ENCODE measurements around the gene CDC5L. TPM values are rescaled to one million over a fixed set of nuclear protein-coding genes. Genes with fewer than 3 reads are reported as not detected.

The CDC5L gene
- polyA plus RNA-seq, 1 donor (not counting 4 experiments of a cell fraction or from before 2014, with no cell fraction given): 16.6 TPM

GRCh38 chr6:44399991-44400390, 12.5 kb downstream of the CDC5L start:
- no peak overlapping the region for H3K9ac ChIP-seq (ENCODE audit: control insufficient read depth, extremely low read depth, insufficient read depth, low read length)
- no peak overlapping the region for H3K27ac ChIP-seq (ENCODE audit: control insufficient read depth, insufficient read depth, low read length)
- dilution Hi-C loops (cut with MboI; ENCODE audit: extremely low pct_ligation_motif_present, low sequenced_read_pairs): no loop called here
- H4K20me1 ChIP-seq (ENCODE audit: control insufficient read depth, extremely low read depth, insufficient read depth, low read length): no peaks in the 10 kb centered on the region
- H3K4me3 ChIP-seq (ENCODE audit: control insufficient read depth in 2 of 3, extremely low read depth in 1 of 3, insufficient read depth in 2 of 3, low read depth in 1 of 3, low read length in 3 of 3): no peak overlapping the region
- H3K27me3 ChIP-seq (ENCODE audit: control insufficient read depth, extremely low read depth, insufficient read depth, low read length): no peaks in the 10 kb centered on the region
- H3K4me2 ChIP-seq (ENCODE audit: control insufficient read depth, extremely low read depth, insufficient read depth, low read depth, low read length): no peak overlapping the region
- FAIRE-seq (no peak), DNase-seq (ENCODE audit: low read depth, low spot score) (no peak)
- H2AFZ ChIP-seq (ENCODE audit: control insufficient read depth, low read length): no peak overlapping the region
- no peak for TF ChIP-seq EZH2 (IDR thresholded peaks at IDR 0.05; ENCODE audit: low read length)
- TF ChIP-seq, protein P1, sequence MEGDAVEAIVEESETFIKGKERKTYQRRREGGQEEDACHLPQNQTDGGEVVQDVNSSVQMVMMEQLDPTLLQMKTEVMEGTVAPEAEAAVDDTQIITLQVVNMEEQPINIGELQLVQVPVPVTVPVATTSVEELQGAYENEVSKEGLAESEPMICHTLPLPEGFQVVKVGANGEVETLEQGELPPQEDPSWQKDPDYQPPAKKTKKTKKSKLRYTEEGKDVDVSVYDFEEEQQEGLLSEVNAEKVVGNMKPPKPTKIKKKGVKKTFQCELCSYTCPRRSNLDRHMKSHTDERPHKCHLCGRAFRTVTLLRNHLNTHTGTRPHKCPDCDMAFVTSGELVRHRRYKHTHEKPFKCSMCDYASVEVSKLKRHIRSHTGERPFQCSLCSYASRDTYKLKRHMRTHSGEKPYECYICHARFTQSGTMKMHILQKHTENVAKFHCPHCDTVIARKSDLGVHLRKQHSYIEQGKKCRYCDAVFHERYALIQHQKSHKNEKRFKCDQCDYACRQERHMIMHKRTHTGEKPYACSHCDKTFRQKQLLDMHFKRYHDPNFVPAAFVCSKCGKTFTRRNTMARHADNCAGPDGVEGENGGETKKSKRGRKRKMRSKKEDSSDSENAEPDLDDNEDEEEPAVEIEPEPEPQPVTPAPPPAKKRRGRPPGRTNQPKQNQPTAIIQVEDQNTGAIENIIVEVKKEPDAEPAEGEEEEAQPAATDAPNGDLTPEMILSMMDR (optimal IDR thresholded peaks at IDR 0.05 in 1 of 3, IDR thresholded peaks at IDR 0.05 in 1 of 3, conservative IDR thresholded peaks at IDR 0.05 in 1 of 3; ENCODE audit: extremely low read depth in 1 of 3, insufficient read depth in 2 of 3, low read length in 3 of 3): no peak
- H3K9me1 ChIP-seq (ENCODE audit: control insufficient read depth, extremely low read depth, insufficient read depth, low read length): no peaks in the 10 kb centered on the region
- no peaks in the 10 kb centered on the region for H3K4me1 ChIP-seq (ENCODE audit: control insufficient read depth, extremely low read depth, insufficient read depth, low read length)
- peaks cover 13% of the 10 kb centered on the region for H3K79me2 ChIP-seq (ENCODE audit: control insufficient read depth, insufficient read depth, low read length)
- no peaks in the 10 kb centered on the region for H3K9me3 ChIP-seq (ENCODE audit: control insufficient read depth, low read depth, low read length)
- peaks cover 12 to 20% of the 10 kb centered on the region in 2 experiments for H3K36me3 ChIP-seq (ENCODE audit: control insufficient read depth in 2 of 2, extremely low read depth in 1 of 2, insufficient read depth in 2 of 2, low read length in 2 of 2)

- H3K27me3 ChIP-seq (ENCODE audit: control insufficient read depth, extremely low read depth, insufficient read depth, low read length): no peaks in the 10 kb centered on the region
- TF ChIP-seq, protein P1 (optimal IDR thresholded peaks at IDR 0.05 in 1 of 3, IDR thresholded peaks at IDR 0.05 in 1 of 3, conservative IDR thresholded peaks at IDR 0.05 in 1 of 3; ENCODE audit: extremely low read depth in 1 of 3, insufficient read depth in 2 of 3, low read length in 3 of 3): no peak
- no peak for TF ChIP-seq EZH2 (IDR thresholded peaks at IDR 0.05; ENCODE audit: low read length)
- peaks cover 12 to 20% of the 10 kb centered on the region in 2 experiments for H3K36me3 ChIP-seq (ENCODE audit: control insufficient read depth in 2 of 2, extremely low read depth in 1 of 2, insufficient read depth in 2 of 2, low read length in 2 of 2)
- FAIRE-seq (no peak), DNase-seq (ENCODE audit: low read depth, low spot score) (no peak)
- H3K9ac ChIP-seq (ENCODE audit: control insufficient read depth, extremely low read depth, insufficient read depth, low read length): no peak overlapping the region
- H4K20me1 ChIP-seq (ENCODE audit: control insufficient read depth, extremely low read depth, insufficient read depth, low read length): no peaks in the 10 kb centered on the region
- H3K79me2 ChIP-seq (ENCODE audit: control insufficient read depth, insufficient read depth, low read length): peaks cover 13% of the 10 kb centered on the region
- no peak overlapping the region for H2AFZ ChIP-seq (ENCODE audit: control insufficient read depth, low read length)
- dilution Hi-C loops (cut with MboI; ENCODE audit: extremely low pct_ligation_motif_present, low sequenced_read_pairs): no loop called here
- H3K4me1 ChIP-seq (ENCODE audit: control insufficient read depth, extremely low read depth, insufficient read depth, low read length): no peaks in the 10 kb centered on the region
- H3K9me3 ChIP-seq (ENCODE audit: control insufficient read depth, low read depth, low read length): no peaks in the 10 kb centered on the region
- H3K27ac ChIP-seq (ENCODE audit: control insufficient read depth, insufficient read depth, low read length): no peak overlapping the region
- no peaks in the 10 kb centered on the region for H3K9me1 ChIP-seq (ENCODE audit: control insufficient read depth, extremely low read depth, insufficient read depth, low read length)
- H3K4me3 ChIP-seq (ENCODE audit: control insufficient read depth in 2 of 3, extremely low read depth in 1 of 3, insufficient read depth in 2 of 3, low read depth in 1 of 3, low read length in 3 of 3): no peak overlapping the region
- H3K4me2 ChIP-seq (ENCODE audit: control insufficient read depth, extremely low read depth, insufficient read depth, low read depth, low read length): no peak overlapping the region
Measured at GRCh38 chr6:44400572-44400971, 13.1 kb downstream of the CDC5L start.
